Neural progenitor cell (in vitro differentiated cells): ENCODE results near the gene TEX2. TPM values are rescaled to one million over a fixed set of nuclear protein-coding genes. Genes with fewer than 3 reads are reported as not detected.
"Not testable (repeated sequence)": the region's sequence is repeated elsewhere in the genome, so short reads cannot be mapped to it uniquely, and the experiment has no call there.

ENCODE experiments used
- DNase-seq: peaks from one replicate; pipeline ENCODE4 v3.0.0-alpha.2; 2016; ENCODE audit warnings: low spot score
- H2AFZ ChIP-seq: fragments of 200-600 bp; sonication (generic); replicated peaks from 2 replicates; pipeline ENCODE4 v1.6.1; 2016; ENCODE audit warnings: antibody characterized with exemption
- H3F3A ChIP-seq: fragments of 200-600 bp; sonication (generic); 2 replicates; pipeline ENCODE4 v1.6.1; 2016; ENCODE audit warnings: antibody characterized with exemption, low read depth
- H3K27ac ChIP-seq: fragments of 200-600 bp; sonication (generic); 2 replicates; pipeline ENCODE4 v1.5.1; 2016; ENCODE audit warnings: mild to moderate bottlenecking
- H3K27me3 ChIP-seq: fragments of 200-600 bp; sonication (generic); 2 replicates; pipeline ENCODE4 v1.6.1; 2016; ENCODE audit warnings: mild to moderate bottlenecking, moderate library complexity
- H3K36me3 ChIP-seq: fragments of 200-600 bp; sonication (generic); 2 replicates; pipeline ENCODE4 v1.5.1; 2016
- H3K4me1 ChIP-seq: fragments of 200-600 bp; sonication (generic); 2 replicates; pipeline ENCODE4 v1.6.1; 2016; ENCODE audit warnings: mixed run types
- H3K4me2 ChIP-seq: fragments of 200-600 bp; sonication (generic); 2 replicates; pipeline ENCODE4 v1.6.1; 2016
- H3K4me3 ChIP-seq: fragments of 200-600 bp; sonication (generic); 2 replicates; pipeline ENCODE4 v1.5.1; 2016
- H3K79me2 ChIP-seq: fragments of 200-600 bp; sonication (generic); 2 replicates; pipeline ENCODE4 v1.6.1; 2016; ENCODE audit warnings: low read depth
- H3K9ac ChIP-seq: fragments of 200-600 bp; sonication (generic); 2 replicates; pipeline ENCODE4 v1.6.1; 2016
- H3K9me3 ChIP-seq: fragments of 200-600 bp; sonication (generic); 2 replicates; pipeline ENCODE4 v1.5.1; 2016; ENCODE audit warnings: low read depth
- H4K20me1 ChIP-seq: fragments of 200-600 bp; sonication (generic); 2 replicates; pipeline ENCODE4 v1.6.1; 2016; ENCODE audit warnings: low read depth
- H3K27ac Mint-ChIP-seq: 3 replicates; pipeline ENCODE4 v1.8.0; 2021; ENCODE audit warnings: mixed read lengths
- H3K27me3 Mint-ChIP-seq: 2 replicates; pipeline ENCODE4 v1.8.0; 2022; ENCODE audit warnings: low read depth, mild to moderate bottlenecking, inconsistent platforms, moderate library complexity, mixed read lengths; ENCODE audit not compliant: insufficient read depth
- H3K36me3 Mint-ChIP-seq: 3 replicates; pipeline ENCODE4 v1.8.0; 2021; ENCODE audit warnings: mixed read lengths
- H3K4me1 Mint-ChIP-seq: 3 replicates; pipeline ENCODE4 v1.8.0; 2021; ENCODE audit warnings: mixed read lengths
- H3K4me3 Mint-ChIP-seq: 3 replicates; pipeline ENCODE4 v1.8.0; 2021; ENCODE audit warnings: mild to moderate bottlenecking, moderate library complexity, mixed read lengths
- H3K9me3 Mint-ChIP-seq: 3 replicates; pipeline ENCODE4 v1.8.0; 2020; ENCODE audit warnings: mixed read lengths
- CTCF ChIP-seq: fragments of 200-600 bp; sonication (generic); IDR thresholded peaks from 2 replicates; pipeline ENCODE4 v1.5.1; 2017; ENCODE audit warnings: antibody characterized with exemption, mild to moderate bottlenecking
- EZH2 ChIP-seq: fragments of 200-600 bp; sonication (generic); IDR thresholded peaks from 2 replicates; pipeline ENCODE4 v1.6.1; 2017; ENCODE audit warnings: antibody characterized with exemption, mild to moderate bottlenecking, moderate library complexity
- EZH2phosphoT487 ChIP-seq: fragments of 200-600 bp; sonication (generic); IDR thresholded peaks from 2 replicates; pipeline ENCODE4 v1.6.1; 2017; ENCODE audit warnings: antibody characterized with exemption
- total RNA-seq: library from RNA; depleted of rRNA; stranded (reverse); fragments of >200 nt; gene quantifications from 2 replicates; pipeline ENCODE4 v1.2.3, GENCODE V29; 2015; ENCODE audit warnings: low replicate concordance

The TEX2 gene
- total RNA-seq, 1 donor from 2014 or later: 10.6 TPM

GRCh38 chr17:64212122-64212521 lies 50.9 kb downstream of the TEX2 start:
- no peak overlapping the region for H3K4me3 ChIP-seq
- no peak overlapping the region for H3K9ac ChIP-seq
- H3K4me2 ChIP-seq: no peak overlapping the region
- H3K79me2 ChIP-seq: peaks cover 20% of the 10 kb centered on the region
- Mint-ChIP-seq H3K27me3 (no peaks in the 10 kb centered on the region), H3K27ac (no peak overlapping the region), H3K4me3 (no peak overlapping the region), H3K4me1 (peaks cover 23% of the 10 kb centered on the region), H3K9me3 (no peaks in the 10 kb centered on the region), H3K36me3 (peaks cover 13% of the 10 kb centered on the region)
- peaks cover 13% of the 10 kb centered on the region for H3K4me1 ChIP-seq
- no peaks in the 10 kb centered on the region for H3K36me3 ChIP-seq
- no peak for TF ChIP-seq EZH2phosphoT487
- no peak for TF ChIP-seq CTCF
- H4K20me1 ChIP-seq: no peaks in the 10 kb centered on the region
- H3K27me3 ChIP-seq: no peaks in the 10 kb centered on the region
- H2AFZ ChIP-seq: no peak overlapping the region
- no peaks in the 10 kb centered on the region for H3K9me3 ChIP-seq
- no peak overlapping the region for H3K27ac ChIP-seq
- DNase-seq: no peak
- peaks cover 5% of the 10 kb centered on the region for H3F3A ChIP-seq

- H3K4me2 ChIP-seq: no peak overlapping the region
- H3K27me3 Mint-ChIP-seq: no peaks in the 10 kb centered on the region
Observed at GRCh38 chr17:64209983-64210382, 53.1 kb downstream of the TEX2 start.

DNA sequence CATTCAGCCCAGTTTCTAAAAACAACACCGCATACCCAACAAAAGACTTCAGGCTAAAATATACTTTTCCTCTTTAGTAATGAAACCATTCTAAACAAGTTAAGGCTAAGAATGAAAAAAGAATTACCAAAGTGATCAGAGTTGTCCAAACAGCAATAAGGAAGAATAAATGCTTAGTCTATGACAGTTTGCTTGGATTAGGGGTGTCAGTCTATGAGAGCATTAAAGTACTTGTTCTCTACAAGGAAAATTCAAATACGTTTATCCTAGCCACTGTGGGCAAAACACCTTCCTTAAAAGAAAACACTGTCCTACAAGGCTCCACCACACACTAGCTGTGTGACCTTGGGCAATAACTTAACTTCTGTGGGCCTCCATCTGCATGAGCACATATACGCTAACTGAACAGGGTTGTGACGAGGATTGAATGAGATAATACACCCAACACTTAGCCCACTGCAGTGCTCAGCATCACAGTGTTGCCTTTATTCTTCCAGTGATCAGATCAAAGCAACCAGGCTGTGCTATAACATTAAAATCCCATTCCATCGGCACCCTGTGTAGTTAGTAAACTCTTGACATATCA lies 53.6 kb downstream of the TEX2 start:
- Histone ChIP-seq H3K27ac (no peak overlapping the region), H2AFZ (no peak overlapping the region), H3K36me3 (no peaks in the 10 kb centered on the region), H3K9me3 (no peaks in the 10 kb centered on the region), H3K79me2 (peaks cover 19% of the 10 kb centered on the region), H4K20me1 (no peaks in the 10 kb centered on the region), H3K4me2 (no peak overlapping the region), H3K4me3 (no peak overlapping the region), H3F3A (no peaks in the 10 kb centered on the region), H3K27me3 (no peaks in the 10 kb centered on the region), H3K9ac (no peak overlapping the region), H3K4me1 (peaks cover 4% of the 10 kb centered on the region)
- no peaks in the 10 kb centered on the region for H3K9me3 Mint-ChIP-seq
- no peak for DNase-seq
- peak overlapping the region; percentile 74 for H3K27ac Mint-ChIP-seq
- no peak for TF ChIP-seq EZH2phosphoT487
- TF ChIP-seq CTCF: no peak
- no peak for TF ChIP-seq EZH2
- H3K4me1 Mint-ChIP-seq: peaks cover 15% of the 10 kb centered on the region
- no peaks in the 10 kb centered on the region for H3K27me3 Mint-ChIP-seq
- peaks cover 12% of the 10 kb centered on the region for H3K36me3 Mint-ChIP-seq
- H3K4me3 Mint-ChIP-seq: no peak overlapping the region

More at GRCh38 chr17:64209983-64210382, 53.1 kb downstream of the TEX2 start:
- no peaks in the 10 kb centered on the region for H3K9me3 Mint-ChIP-seq
- Histone ChIP-seq H3K9ac (no peak overlapping the region), H3F3A (no peaks in the 10 kb centered on the region), H3K27ac (no peak overlapping the region), H3K4me3 (no peak overlapping the region), H3K4me1 (peaks cover 4% of the 10 kb centered on the region), H4K20me1 (no peaks in the 10 kb centered on the region), H2AFZ (no peak overlapping the region), H3K9me3 (no peaks in the 10 kb centered on the region), H3K36me3 (no peaks in the 10 kb centered on the region), H3K79me2 (peaks cover 19% of the 10 kb centered on the region), H3K27me3 (no peaks in the 10 kb centered on the region)
- H3K36me3 Mint-ChIP-seq: peaks cover 13% of the 10 kb centered on the region
- peaks cover 15% of the 10 kb centered on the region for H3K4me1 Mint-ChIP-seq
- H3K4me3 Mint-ChIP-seq: no peak overlapping the region
- TF ChIP-seq CTCF: no peak
- no peak for TF ChIP-seq EZH2
- TF ChIP-seq EZH2phosphoT487: no peak
- H3K27ac Mint-ChIP-seq: no peak overlapping the region
- no peak for DNase-seq

GRCh38 chr17:64208656-64209055 lies 54.4 kb downstream of the TEX2 start:
- not testable (repeated sequence) for H2AFZ ChIP-seq, H3K27me3 Mint-ChIP-seq, H3K4me1 ChIP-seq, H3K4me3 ChIP-seq, H3K27ac ChIP-seq, H3K27ac Mint-ChIP-seq, H3K4me3 Mint-ChIP-seq, H3F3A ChIP-seq, H3K36me3 ChIP-seq, H3K27me3 ChIP-seq, H3K4me2 ChIP-seq, H3K9ac ChIP-seq, DNase-seq, H3K9me3 ChIP-seq, H4K20me1 ChIP-seq, H3K9me3 Mint-ChIP-seq
- Mint-ChIP-seq H3K36me3 (peaks cover 11% of the 10 kb centered on the region), H3K4me1 (peaks cover 17% of the 10 kb centered on the region)
- H3K79me2 ChIP-seq: peaks cover 19% of the 10 kb centered on the region
